HG03025 (cell line): ENCODE results near the gene WIPF3.
"Not testable (repeated sequence)": the region's sequence is repeated elsewhere in the genome, so short reads cannot be mapped to it uniquely, and the experiment has no call there.

Experiments used
- ATAC-seq: cut with Tn5 transposase; IDR thresholded peaks from one replicate; pipeline ENCODE4 v1.9.1; 2021; ENCODE audit warnings: mild to moderate bottlenecking, moderate library complexity; ENCODE audit not compliant: unreplicated experiment, low FRiP score

Gene WIPF3

DNA sequence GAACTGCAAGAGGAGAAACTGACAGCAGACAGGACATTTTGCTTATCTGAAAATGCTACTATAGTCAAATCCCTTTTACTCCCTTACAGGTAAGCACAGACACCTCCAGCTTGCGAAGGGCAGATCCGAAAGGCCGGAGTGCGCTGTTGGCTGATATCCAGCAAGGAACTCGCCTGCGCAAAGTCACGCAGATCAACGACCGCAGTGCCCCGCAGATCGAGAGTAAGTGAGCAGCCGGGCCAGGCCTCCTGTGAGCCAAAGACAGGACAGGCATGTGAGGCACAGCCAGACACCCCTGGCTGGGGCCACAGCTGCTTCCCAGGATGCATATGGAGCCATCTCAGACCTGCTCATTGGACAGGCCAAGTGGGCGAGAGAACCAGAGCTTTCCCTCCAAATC, 69.4 kb downstream of the WIPF3 start:
- ATAC-seq: no peak

DNA sequence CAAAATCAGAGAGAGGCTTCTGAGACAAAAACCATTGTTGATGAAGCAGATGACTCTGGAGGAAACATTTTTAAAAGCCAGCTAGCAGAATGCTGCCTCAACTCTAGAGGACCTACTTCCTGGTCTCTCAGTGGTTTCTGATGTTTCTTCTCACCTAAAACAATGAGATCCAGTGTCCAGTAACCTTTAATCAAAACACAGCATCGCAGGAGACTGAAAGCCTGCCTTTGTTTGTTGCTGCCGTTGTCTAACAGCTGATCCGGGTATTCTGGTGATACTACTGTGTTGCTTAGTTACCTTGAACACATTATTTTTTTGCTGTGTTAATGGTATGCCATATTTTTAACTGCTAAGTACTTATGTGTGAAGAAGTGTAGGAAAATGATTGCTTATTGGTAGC, 70.9 kb downstream of the WIPF3 start:
- ATAC-seq: no peak

DNA sequence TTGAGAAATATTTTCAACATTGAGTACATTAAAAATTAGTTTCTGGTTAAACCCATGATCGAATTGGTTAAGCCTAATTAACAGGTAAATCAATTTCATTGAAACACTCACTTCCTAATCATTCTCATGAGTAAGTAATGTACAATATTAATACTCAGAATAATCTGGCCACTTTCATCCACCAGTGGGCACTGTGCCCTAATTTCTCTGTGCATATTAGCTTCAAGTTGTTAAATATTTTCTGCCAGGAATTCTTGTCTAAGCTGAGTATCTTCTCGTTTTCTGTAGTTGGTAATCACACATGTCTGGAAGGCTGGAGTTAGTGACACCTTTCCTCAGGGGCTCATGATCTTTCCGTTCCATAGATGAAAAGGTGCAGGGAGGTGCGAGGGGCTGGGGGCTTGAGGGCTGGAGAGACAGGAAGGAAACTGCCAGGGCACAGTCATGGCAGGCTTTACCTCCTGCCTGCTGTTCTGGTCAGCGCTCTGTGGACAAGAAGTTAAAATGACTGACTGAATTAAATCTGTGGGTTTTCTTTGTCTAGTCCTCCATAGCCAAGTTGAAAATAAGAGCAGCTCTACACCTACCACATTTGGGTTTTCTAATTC, 71.9 kb downstream of the WIPF3 start:
- no peak for ATAC-seq

DNA sequence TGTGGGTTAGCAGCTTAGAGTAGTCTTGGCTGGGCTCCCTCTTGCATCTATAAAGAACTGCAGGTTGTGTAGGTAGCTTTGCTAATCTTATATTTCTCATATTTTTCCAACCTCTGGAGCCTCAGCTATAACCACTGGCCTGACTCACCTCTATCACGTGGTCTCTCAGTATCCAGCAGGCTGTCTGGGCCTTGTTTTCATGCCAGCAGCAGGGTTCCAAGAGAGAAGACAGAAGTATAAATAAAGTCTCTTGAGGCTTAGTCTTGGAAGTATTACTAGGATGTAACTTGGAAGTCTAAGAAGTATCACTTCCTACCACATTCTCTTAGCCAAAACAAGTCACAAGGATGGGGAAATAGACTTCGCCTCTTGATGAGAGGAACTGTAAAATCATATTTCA, 73.3 kb downstream of the WIPF3 start:
- ATAC-seq: no peak

DNA sequence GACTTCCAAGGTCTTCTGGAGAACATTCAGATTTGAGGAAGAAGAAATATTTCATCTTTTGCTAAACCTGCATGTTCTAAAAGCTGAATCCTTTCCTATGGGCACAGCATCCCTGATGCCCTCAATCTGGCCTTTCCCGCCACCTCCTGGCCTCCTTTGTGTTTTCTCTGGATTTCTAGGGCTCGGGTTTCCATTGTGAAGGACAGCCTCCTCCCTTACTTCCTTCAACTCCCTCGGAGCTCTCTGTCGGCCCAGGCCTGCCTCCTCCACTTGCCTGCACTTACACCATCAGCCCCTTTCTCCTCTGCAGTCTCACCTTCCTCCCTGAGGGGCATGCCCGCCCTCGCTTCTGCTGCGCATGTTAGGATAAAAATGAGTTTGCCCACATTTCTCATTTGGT, 75.4 kb downstream of the WIPF3 start:
- no peak for ATAC-seq

DNA sequence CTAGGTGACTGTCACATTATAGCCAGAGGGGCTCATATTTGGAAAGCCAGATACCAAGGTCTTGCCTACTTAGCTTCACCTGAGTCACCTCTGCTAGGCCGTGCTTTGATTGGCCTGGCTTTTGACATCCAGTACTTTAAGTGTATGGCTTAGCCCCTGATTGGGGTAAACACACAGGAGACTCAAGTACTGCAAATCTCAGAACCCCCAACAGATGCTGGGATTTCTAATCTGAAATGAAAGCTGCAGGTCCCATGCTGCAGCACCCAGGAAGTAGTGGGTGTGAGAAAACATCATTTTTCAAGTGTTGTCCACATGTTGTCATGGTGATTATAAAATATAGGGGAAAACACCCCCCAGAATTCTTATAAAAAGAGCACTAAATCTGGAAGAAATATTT, 76.2 kb downstream of the WIPF3 start:
- no peak for ATAC-seq

DNA sequence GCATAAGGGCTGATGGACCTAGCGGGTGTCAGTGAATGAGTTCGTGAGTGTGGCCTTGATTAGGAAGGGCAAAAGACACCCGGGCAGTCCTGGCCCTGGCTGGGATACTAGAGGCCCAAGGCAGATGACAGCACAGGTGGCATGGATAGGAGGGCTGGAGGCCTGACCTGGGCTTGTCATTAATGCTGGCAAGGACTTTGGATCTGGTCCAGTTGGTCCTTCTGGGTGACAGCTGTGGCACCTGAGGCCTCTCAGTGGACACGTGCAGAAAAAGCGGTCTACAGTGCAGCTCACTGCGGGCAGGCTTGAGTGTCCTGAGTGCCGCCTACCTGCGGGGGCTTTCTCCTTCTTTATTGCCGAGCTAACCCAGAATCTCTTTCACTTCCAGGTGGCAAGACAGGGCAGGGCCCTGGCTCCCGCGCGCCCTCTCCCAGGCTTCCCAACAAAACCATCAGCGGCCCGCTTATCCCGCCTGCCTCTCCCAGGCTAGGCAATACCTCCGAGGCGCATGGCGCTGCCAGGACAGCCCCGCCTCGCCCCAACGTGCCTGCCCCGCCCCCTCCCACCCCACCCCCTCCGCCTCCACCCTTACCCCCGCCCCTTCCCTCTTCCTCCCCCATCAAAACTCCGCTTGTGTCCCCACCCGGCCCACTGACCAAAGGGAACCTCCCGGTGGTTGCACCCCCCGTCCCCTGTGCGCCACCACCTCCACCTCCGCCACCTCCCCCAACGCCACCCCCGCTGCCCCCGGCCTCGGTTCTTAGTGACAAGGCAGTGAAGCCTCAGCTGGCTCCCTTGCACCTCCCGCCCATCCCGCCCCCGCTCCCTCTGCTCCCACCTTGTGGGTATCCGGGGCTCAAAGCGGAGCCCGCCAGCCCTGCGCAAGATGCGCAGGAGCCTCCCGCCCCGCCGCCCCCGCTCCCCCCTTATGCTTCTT, 77.4 kb downstream of the WIPF3 start:
- no peak for ATAC-seq

DNA sequence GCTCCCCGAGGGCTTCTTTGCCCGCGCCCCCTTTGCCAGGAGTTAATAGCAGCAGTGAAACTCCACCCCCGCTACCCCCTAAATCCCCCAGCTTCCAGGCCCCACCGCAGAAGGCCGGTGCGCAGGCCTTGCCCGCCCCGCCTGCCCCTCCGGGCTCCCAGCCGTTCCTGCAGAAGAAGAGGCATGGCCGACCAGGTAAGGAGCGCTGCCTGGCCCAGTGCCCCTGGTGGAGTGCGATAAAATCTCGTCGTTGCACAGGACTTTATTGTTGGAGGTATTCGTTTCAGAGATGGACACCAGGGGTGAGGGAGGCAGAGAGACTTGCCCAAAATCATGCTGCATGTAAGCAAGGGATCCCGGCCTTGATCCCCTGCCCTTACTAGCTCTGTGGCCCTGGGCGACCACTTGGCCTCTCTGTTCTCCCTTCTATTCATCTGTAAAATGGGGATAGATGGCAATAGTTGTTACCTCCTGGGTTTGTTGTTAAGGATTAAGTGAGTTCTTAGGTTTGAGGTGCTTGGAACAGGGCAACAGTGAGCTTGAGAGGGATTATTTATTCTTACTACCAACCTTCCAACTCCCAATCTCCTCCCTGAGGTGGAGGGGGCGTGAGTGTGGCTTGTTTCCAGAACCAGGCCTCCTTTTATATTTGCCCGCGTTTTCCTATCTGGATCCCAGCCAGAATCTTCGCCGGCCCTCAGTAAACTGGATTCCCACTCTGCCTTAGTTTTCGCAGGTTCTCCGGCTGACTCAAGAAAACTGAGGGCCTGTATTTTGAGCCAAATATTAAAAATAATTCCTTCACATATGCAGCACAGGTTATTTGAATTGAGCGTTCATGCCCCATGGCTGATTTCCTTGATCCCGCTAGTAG, 78.3 kb downstream of the WIPF3 start:
- ATAC-seq: no peak

DNA sequence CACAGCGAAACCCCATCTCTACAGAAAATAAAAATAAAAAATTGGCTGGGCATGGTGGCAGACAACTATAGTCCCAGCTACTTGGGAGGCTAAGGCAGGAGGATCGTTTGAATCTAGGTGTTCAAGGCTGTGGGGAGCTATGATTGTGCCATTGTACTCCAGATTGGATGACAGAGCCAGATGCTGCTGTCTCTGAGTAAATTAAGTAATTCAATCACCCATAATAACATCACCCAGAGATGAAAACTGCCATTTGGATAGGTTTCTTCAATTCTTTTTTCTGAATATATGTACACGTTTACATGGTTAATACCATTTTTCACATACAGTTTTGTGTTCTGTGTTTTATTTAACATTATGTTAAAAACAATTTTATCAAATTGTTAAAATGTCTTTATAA, 79.3 kb downstream of the WIPF3 start:
- ATAC-seq: no peak

DNA sequence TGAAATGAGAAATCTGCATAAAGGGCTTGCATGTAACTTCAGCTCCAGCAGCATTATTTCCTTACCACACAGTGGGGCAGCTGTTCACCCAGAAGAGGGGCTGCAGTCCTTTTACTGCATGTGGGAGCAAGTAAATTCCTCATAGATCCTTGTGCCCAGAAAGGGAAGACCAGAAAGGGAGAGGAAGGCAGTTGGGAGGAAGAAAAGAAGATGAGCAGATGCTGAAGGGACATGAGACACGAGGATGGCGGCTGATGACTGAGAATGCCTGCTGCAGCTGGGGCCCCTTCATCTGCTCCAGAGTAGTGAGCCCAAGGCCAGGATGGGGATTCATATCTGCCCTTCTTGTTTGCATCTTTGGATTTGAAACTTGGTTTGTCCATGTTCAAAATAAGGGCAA, 80.5 kb downstream of the WIPF3 start:
- no peak for ATAC-seq

DNA sequence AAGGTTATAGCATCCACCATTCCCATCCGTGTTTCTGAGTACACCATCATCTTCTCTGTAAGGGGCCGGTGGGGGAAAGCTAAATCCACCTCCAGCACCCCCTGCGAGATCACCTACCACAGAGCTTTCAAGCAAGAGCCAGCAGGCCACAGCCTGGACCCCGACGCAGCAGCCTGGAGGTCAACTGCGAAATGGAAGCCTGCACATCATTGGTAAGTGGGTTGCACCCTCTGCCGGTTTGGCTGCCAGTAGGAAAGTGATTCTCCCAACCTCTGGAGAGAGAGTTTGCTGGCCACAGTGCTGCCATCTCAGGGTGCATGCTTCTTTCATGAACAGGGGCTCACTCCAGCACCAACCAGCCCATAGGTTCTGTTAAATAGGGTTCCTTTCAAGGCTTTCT, 81.7 kb downstream of the WIPF3 start:
- no peak for ATAC-seq

DNA sequence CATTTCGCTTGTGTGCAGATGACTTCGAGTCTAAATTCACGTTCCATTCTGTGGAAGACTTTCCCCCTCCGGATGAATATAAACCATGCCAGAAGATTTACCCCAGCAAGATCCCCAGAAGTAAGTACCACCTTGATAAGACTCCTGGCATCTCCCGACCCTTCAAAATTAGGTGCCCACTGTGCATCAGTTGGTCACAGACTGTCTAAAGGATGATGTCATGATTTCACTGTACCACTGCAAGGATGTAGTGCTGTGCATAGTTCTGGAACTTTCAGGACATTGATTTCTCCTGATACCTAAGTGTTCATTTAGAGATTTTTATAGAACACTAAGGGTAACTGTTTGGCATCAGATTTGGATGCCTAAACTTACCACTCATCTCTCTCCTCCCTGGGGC, 83.0 kb downstream of the WIPF3 start:
- no peak for ATAC-seq

DNA sequence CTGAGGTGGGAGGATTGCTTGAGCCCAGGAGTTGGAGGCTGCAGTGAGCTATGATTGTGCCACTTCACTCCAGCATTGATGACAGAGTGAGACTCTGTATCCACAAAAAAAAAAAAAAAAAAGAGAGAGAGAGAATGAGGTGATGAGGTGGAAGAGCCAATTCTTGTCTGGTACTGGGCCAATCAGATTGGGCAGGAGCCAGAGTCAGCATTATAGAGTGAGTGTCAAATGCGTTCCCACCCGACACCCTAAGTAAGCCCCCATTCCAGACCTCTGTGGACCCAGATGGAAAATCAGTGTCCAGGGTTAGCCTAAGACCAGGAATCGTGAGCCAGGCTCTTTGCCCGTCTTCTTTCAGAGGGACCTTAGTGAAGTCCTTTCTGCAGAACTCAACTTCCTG, 83.9 kb downstream of the WIPF3 start:
- no peak for ATAC-seq

DNA sequence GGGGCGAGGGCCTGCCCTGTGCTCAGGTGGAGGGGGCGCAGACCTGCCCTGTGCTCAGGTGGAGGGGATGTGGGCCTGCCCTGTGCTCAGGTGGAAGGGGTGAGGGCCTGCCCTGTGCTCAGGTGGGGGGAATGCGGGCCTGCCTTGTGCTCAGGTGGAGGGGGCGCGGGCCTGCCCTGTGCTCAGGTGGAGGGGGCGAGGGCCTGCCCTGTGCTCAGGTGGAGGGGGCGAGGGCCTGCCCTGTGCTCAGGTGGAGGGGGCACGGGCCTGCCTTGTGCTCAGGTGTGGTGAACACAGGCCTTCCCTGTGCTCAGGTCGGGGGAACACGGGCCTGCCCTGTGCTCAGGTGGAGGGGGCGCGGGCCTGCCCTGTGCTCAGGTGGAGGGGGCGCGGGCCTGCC, 84.5 kb downstream of the WIPF3 start:
- ATAC-seq: not testable (repeated sequence)

DNA sequence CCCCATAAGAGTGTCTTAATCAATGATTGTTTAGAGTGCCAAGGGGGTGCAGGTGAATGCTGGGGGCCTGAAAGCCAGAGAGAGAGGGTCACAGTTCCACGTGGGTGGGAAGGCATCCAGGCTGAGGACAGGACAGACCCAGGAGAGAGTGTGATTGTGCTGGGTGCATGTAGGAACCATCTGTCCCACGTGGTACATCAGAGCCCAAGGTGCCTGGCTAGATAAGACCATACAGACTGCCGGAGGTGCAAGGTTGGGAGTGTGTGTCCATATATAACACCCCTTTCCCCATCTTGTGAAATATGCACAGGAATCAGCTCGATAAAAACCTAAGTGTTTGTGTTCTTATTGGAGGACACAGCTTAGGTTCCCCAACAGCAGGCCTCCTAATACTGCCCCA, 85.5 kb downstream of the WIPF3 start:
- no peak for ATAC-seq

DNA sequence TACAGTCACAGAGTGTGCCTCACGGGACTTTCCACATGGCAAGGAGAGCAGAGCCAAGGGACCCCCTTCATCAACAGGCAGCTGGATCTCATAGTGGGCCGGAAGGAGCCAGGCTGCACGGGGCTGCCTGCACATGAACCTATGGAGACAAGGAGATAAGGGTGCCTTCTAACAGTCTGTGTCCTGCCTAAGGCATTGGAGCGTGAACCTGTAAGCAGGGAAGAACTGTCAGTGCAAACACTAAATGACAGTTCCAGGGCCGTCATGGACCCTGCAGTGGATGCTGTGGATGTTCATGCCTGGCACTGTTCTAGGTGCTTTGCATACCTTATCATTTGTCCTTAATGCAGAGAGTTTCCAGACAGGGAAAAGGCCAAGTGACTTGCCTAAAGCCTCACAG, 85.9 kb downstream of the WIPF3 start:
- ATAC-seq: no peak

DNA sequence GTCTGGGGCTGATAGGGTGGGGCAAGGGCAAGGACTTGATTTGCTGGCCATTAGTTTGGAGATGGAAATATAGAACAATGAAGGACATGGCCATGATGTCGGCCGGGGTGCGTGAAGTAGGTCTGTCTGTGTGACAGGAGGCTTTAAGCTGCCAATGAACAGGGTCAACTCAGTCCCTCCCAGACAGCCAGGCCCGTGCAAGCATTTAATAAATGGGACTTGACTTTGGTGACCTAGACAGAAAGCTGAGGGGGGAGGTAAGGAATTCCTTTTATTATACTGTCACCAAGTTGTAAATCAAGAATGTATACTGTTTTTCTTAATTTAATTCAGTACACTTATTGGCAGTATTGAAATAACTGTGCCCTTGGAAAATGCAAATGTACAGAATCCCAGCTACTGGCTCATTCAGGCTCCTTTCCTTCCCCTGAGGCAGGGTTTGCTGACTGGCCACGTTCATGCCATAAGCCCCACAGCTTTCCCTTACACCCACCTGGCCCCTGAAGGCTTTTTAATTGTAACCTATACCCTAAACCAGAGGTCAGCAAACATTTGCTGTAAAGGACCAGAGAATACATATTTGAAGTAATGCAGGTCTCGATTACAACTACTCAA, 87.2 kb downstream of the WIPF3 start:
- no peak for ATAC-seq

DNA sequence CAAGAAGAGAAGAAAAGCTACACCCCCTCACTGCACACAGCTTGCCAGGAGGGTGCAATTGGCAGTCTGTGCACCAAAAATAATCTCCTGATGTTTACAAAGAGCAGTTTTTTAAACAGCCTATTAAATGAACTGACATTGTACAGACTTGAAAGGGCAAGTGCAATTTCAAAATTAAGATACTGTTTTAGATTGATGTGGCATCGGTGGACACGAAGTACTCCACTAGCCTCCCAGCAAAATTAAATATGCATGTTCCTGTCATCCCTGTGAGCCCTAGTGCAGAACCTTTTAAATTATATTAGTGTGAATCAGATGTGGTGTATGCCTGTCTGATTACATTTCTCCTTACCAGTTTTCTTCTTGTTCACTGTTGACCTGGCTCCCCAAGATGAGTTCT, 87.9 kb downstream of the WIPF3 start:
- no peak for ATAC-seq

DNA sequence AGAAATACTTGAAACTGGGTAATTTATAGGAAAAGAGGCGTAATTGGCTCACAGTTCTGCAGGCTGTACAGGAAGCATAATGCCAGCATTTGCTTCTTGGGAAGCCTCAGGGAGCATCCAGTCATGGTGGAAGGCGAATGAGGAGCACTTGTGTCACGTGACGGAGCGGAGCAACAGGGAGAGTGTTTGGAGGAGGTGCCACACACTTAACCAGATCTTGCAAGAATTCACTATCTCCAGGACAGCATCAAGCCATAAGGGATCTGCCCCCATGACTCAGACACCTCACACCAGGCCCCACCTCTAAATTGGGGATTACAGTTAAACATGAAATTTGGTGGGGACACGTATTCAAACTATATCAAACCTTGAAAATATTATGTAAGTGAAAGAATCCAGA, 89.3 kb downstream of the WIPF3 start:
- ATAC-seq: no peak

DNA sequence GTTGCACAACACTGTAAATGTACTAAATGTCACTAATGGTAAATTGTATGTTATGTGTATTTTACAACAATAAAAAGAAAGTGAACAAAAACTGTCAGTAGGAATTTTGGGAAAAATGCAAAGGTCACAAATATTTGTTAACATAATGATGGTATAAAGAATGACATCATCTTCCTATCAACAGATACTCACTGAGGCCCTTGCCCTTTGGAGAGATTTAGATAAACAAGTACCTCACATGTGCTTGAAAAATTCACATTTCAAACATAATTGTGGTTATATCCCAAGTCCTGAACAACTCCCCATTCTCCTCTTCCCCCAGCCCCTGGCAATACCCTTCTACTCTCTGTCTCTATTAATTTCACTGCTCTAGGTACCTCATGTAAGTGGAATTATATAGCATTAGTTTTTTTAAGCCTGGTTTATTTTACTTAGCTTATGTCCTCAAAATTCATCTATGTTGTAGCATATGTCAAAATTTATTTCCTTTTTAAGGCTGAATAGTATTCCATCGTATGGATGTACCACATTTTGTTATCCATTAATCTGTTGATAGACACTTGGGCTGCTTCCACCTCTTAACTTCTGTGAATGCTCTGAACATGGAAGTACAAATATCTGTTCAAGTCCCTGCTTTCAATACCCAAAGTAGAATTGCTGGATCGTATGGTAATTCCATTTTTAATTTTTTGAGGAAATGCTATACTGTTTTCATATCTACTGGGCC, 90.5 kb downstream of the WIPF3 start:
- no peak for ATAC-seq
